ENCODE results near the gene IRF9. TPM values are rescaled to one million over a fixed set of nuclear protein-coding genes. Genes with fewer than 3 reads are reported as not detected.

Gene IRF9
- total RNA-seq, 1 experiment from 2014 or later = 25.1 TPM

DNA sequence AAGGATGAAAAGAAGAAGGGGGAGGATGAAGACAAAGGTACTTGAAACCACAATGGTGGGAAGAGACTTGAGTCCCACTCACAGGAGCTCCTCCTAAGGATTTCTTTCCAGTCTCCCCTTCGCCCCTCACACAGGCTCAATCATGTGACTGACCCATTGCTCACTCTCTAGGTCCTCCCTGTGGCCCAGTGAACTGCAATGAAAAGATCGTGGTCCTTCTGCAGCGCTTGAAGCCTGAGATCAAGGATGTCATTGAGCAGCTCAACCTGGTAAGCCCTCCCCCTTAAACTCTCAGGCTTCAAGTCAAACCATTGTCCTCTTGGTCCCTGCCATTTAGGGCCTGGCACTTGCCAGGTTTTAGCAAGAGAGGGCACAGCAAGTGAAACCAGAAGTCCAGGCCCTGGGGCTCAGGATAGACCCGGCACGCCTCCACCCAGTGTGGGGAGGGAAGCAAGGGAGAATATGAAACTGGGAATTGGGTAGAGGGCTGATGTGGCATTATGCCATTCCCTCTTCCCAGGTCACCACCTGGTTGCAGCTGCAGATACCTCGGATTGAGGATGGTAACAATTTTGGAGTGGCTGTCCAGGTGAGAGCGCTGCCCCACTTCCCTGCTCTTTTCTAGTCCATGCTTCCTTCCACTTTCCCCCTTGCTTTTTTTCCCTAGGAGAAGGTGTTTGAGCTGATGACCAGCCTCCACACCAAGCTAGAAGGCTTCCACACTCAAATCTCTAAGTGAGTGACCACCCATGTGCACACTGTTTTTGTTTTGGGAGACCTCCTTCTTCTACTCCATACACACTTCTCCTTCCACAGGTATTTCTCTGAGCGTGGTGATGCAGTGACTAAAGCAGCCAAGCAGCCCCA, 23.3 kb upstream of the IRF9 start:
- H3K4me3 ChIP-seq (ENCODE audit: low read depth, low read length, poor library complexity, severe bottlenecking) = no peak overlapping the region
- POLR2A ChIA-PET (ENCODE audit: low non-redundant PET) = interaction anchor here (0.5 kb wide), 1 partner anchor 27 kb away, joined by 3 read pairs; no protein-coding TSS in a partner anchor
- peak overlapping the region; percentile 84 for H3K27ac ChIP-seq (ENCODE audit: low read depth, low read length, poor library complexity, severe bottlenecking)
- peaks cover 13% of the 10 kb centered on the region for H3K4me1 ChIP-seq (ENCODE audit: insufficient read depth, low read length, poor library complexity, severe bottlenecking)
- peaks cover 28% of the 10 kb centered on the region for H3K36me3 ChIP-seq (ENCODE audit: insufficient read depth, low read length, poor library complexity, severe bottlenecking)
- BruUV-seq (replicated peaks) = no TSS peak
- CTCF ChIA-PET = no interaction called here
- intact Hi-C loops (cut with micrococcal nuclease; ENCODE audit: unreplicated experiment) = no loop called here
- TF ChIP-seq CTCF (conservative IDR thresholded peaks at IDR 0.05; ENCODE audit: low read depth, low read length) (no peak), EZH2 (IDR thresholded peaks at IDR 0.05; ENCODE audit: borderline replicate concordance, low read depth, low read length, poor library complexity, severe bottlenecking) (no peak)
- no peaks in the 10 kb centered on the region for H3K27me3 ChIP-seq (replicated peaks; ENCODE audit: insufficient read depth, low read depth, low read length, poor library complexity)
- no peak for DNase-seq (ENCODE audit: low spot score)
- no peaks in the 10 kb centered on the region for H3K9me3 ChIP-seq (ENCODE audit: low read depth, low read length, poor library complexity, severe bottlenecking)

DNA sequence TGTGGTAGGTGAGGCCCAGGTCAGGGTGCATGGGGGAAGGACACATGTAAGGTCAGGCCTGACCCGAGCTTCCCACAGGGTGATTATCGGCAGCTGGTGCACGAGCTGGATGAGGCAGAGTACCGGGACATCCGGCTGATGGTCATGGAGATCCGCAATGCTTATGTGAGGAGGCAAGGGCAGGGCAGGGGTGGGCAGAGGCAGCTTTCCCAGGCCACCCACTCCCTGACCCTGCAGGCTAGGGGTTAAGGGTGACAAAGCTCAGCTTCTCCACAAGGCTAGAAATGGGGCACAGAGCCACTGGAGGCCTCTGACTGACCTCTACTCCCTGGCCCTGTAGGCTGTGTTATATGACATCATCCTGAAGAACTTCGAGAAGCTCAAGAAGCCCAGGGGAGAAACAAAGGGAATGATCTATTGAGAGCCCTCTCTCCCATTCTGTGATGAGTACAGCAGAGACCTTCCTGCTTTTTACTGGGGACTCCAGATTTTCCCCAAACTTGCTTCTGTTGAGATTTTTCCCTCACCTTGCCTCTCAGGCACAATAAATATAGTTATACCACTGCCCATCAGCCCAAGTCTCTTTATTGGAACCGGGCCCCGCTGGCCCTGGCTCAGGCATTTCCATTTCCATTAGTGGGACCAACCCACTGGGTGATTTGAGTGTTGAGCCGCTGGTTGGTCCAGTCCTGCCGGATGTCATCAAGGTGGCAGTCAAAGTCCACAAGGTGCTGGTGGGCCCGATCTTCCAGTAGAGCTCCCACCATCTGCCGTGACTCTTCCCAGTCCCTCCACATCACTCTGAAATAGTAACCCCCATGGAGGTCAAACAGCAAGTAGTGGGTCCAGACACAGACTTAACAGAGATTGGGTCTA, 22.4 kb upstream of the IRF9 start:
- Histone ChIP-seq H3K4me1 (ENCODE audit: insufficient read depth, low read length, poor library complexity, severe bottlenecking) (peaks cover 13% of the 10 kb centered on the region), H3K27me3 (replicated peaks; ENCODE audit: insufficient read depth, low read depth, low read length, poor library complexity) (no peaks in the 10 kb centered on the region), H3K4me3 (ENCODE audit: low read depth, low read length, poor library complexity, severe bottlenecking) (no peak overlapping the region), H3K9me3 (ENCODE audit: low read depth, low read length, poor library complexity, severe bottlenecking) (no peaks in the 10 kb centered on the region), H3K36me3 (ENCODE audit: insufficient read depth, low read length, poor library complexity, severe bottlenecking) (peaks cover 28% of the 10 kb centered on the region), H3K27ac (ENCODE audit: low read depth, low read length, poor library complexity, severe bottlenecking) (no peak overlapping the region)
- no peak for DNase-seq (ENCODE audit: low spot score)
- no peak for TF ChIP-seq CTCF (conservative IDR thresholded peaks at IDR 0.05; ENCODE audit: low read depth, low read length)
- no peak for TF ChIP-seq EZH2 (IDR thresholded peaks at IDR 0.05; ENCODE audit: borderline replicate concordance, low read depth, low read length, poor library complexity, severe bottlenecking)
- TSS peak; percentile 80 for BruUV-seq (replicated peaks)
- CTCF ChIA-PET = no interaction called here
- intact Hi-C loops (cut with micrococcal nuclease; ENCODE audit: unreplicated experiment) = no loop called here
- POLR2A ChIA-PET (ENCODE audit: low non-redundant PET) = no interaction called here

GRCh38 chr14:24139272-24139934, 21.7 kb upstream of the IRF9 start:
- no TSS peak for BruUV-seq (replicated peaks)
- H3K27me3 ChIP-seq (replicated peaks; ENCODE audit: insufficient read depth, low read depth, low read length, poor library complexity) = no peaks in the 10 kb centered on the region
- H3K27ac ChIP-seq (ENCODE audit: low read depth, low read length, poor library complexity, severe bottlenecking) = no peak overlapping the region
- H3K4me1 ChIP-seq (ENCODE audit: insufficient read depth, low read length, poor library complexity, severe bottlenecking) = peaks cover 13% of the 10 kb centered on the region
- TF ChIP-seq EZH2 (IDR thresholded peaks at IDR 0.05; ENCODE audit: borderline replicate concordance, low read depth, low read length, poor library complexity, severe bottlenecking) = no peak
- TF ChIP-seq CTCF (conservative IDR thresholded peaks at IDR 0.05; ENCODE audit: low read depth, low read length) = no peak
- POLR2A ChIA-PET (ENCODE audit: low non-redundant PET) = no interaction called here
- CTCF ChIA-PET = no interaction called here
- H3K9me3 ChIP-seq (ENCODE audit: low read depth, low read length, poor library complexity, severe bottlenecking) = no peaks in the 10 kb centered on the region
- peak overlapping the region; percentile 74 for H3K4me3 ChIP-seq (ENCODE audit: low read depth, low read length, poor library complexity, severe bottlenecking)
- intact Hi-C loops (cut with micrococcal nuclease; ENCODE audit: unreplicated experiment) = no loop called here
- no peak for DNase-seq (ENCODE audit: low spot score)
- peaks cover 35% of the 10 kb centered on the region for H3K36me3 ChIP-seq (ENCODE audit: insufficient read depth, low read length, poor library complexity, severe bottlenecking)

All from A673 (cell line).